Caco-2 (cell line): ENCODE measurements around the gene KDM1A. TPM values are rescaled to one million over a fixed set of nuclear protein-coding genes. Genes with fewer than 3 reads are reported as not detected.
"Not testable (repeated sequence)": the region's sequence is repeated elsewhere in the genome, so short reads cannot be mapped to it uniquely, and the experiment has no call there.

Source experiments
- BruUV-seq: library from RNA; stranded (reverse); fragments of 400-500 nt; replicated peaks from 2 replicates; lab custom pipeline; 2021; lab: Mats Ljungman, UMichigan
- CTCF ChIA-PET: fragments of 300-600 bp; sonication (Branson Sonifier 250); formaldehyde crosslinking; loops from one replicate; lab custom pipeline; 2022; ENCODE audit warnings: antibody characterized with exemption; lab: Charles Lee
- POLR2A ChIA-PET: fragments of 300-600 bp; sonication (Branson Sonifier 250); formaldehyde crosslinking; loops from one replicate; lab custom pipeline; 2022; ENCODE audit warnings: antibody characterized with exemption; lab: Charles Lee
- DNase-seq, 2 experiments: peaks; one replicate each; pipeline versions ENCODE4 v3.0.0 to v3.0.0-alpha.2; 2020 to 2022
- H3K27me3 ChIP-seq: replicated peaks from 2 replicates; pipeline ENCODE4 v1.6.0; 2011; ENCODE audit warnings: low read length; ENCODE audit not compliant: control insufficient read depth, insufficient read depth
- H3K36me3 ChIP-seq: 2 replicates; pipeline ENCODE4 v1.5.1; 2011; ENCODE audit warnings: low read length; ENCODE audit not compliant: control insufficient read depth, insufficient read depth
- H3K4me1 ChIP-seq: fragments of 250-450 bp; sonication (Bioruptor Pico); 2 replicates; pipeline ENCODE4 v1.5.1; 2020; ENCODE audit warnings: mild to moderate bottlenecking
- H3K4me3 ChIP-seq: 2 replicates; pipeline ENCODE4 v1.5.1; 2011; ENCODE audit warnings: low read depth, mild to moderate bottlenecking, control low read depth, low read length
- H3K9me3 ChIP-seq: fragments of 250-450 bp; sonication (Bioruptor Pico); 2 replicates; pipeline ENCODE4 v1.5.1; 2020; ENCODE audit warnings: mild to moderate bottlenecking, moderate library complexity
- H3K27ac Mint-ChIP-seq: one replicate; pipeline ENCODE4 v1.8.0; 2022; ENCODE audit warnings: mixed read lengths; ENCODE audit not compliant: unreplicated experiment
- H3K27me3 Mint-ChIP-seq: one replicate; pipeline ENCODE4 v1.8.0; 2022; ENCODE audit warnings: mixed read lengths; ENCODE audit not compliant: insufficient read depth, unreplicated experiment
- H3K36me3 Mint-ChIP-seq: one replicate; pipeline ENCODE4 v1.8.0; 2022; ENCODE audit warnings: mild to moderate bottlenecking, mixed read lengths; ENCODE audit not compliant: insufficient read depth, unreplicated experiment
- H3K4me1 Mint-ChIP-seq: one replicate; pipeline ENCODE4 v1.8.0; 2022; ENCODE audit warnings: low read depth, mixed read lengths; ENCODE audit not compliant: unreplicated experiment
- H3K4me3 Mint-ChIP-seq: one replicate; pipeline ENCODE4 v1.8.0; 2022; ENCODE audit warnings: mild to moderate bottlenecking, moderate library complexity, mixed read lengths; ENCODE audit not compliant: unreplicated experiment
- H3K9me3 Mint-ChIP-seq: one replicate; pipeline ENCODE4 v1.8.0; 2022; ENCODE audit warnings: mixed read lengths; ENCODE audit not compliant: unreplicated experiment
- CTCF ChIP-seq, 2 experiments: fragments of 200-600 bp in 1 of 2; IDR thresholded peaks; 1 replicate in 1 of 2; 2 replicates in 1 of 2; pipeline versions ENCODE4 v1.5.1 to v1.8.0; 2011 to 2022; ENCODE audit warnings: antibody characterized with exemption in 1 of 2, control low read depth in 1 of 2, inconsistent platforms in 1 of 2, low read depth in 1 of 2, low read length in 1 of 2, mild to moderate bottlenecking in 1 of 2, moderate library complexity in 1 of 2; ENCODE audit not compliant: insufficient read depth in 1 of 2, severe bottlenecking in 1 of 2, unreplicated experiment in 1 of 2
- intact Hi-C: fragments of 100-400 bp; cut with micrococcal nuclease; formaldehyde crosslinking; loops from one replicate; pipeline ENCODE4 v1.10.0; 2022; ENCODE audit not compliant: unreplicated experiment
- total RNA-seq: library from RNA; stranded (reverse); gene quantifications from 2 replicates; pipeline ENCODE4 v1.2.3, GENCODE V29; 2022

Gene KDM1A
- total RNA-seq, 1 experiment from 2014 or later, result 83.0 TPM

- Histone ChIP-seq H3K36me3 (no peaks in the 10 kb centered on the region), H3K27me3 (no peaks in the 10 kb centered on the region), H3K4me3 (no peak overlapping the region), H3K9me3 (no peaks in the 10 kb centered on the region), H3K4me1 (no peaks in the 10 kb centered on the region)
- peak overlapping the region; percentile 75 for H3K27ac Mint-ChIP-seq
- BruUV-seq, result no TSS peak
- intact Hi-C loops, result loop anchor here (1.0 to 5.0 kb wide), 2 partner anchors 111 to 208 kb away; no protein-coding TSS in a partner anchor
- peaks cover 8% of the 10 kb centered on the region for H3K4me1 Mint-ChIP-seq
- H3K9me3 Mint-ChIP-seq, result no peaks in the 10 kb centered on the region
- H3K27me3 Mint-ChIP-seq, result peaks cover 5% of the 10 kb centered on the region
- ChIA-PET CTCF (no interaction called here), POLR2A (no interaction called here)
- H3K36me3 Mint-ChIP-seq, result no peaks in the 10 kb centered on the region
- TF ChIP-seq CTCF (IDR thresholded peaks at IDR 0.05; ENCODE audit: insufficient read depth in 1 of 2, low read depth in 1 of 2, low read length in 1 of 2, severe bottlenecking in 1 of 2, unreplicated experiment in 1 of 2), result no peak
- H3K4me3 Mint-ChIP-seq, result peak overlapping the region; percentile 56
- no peak for DNase-seq
Observed at GRCh38 chr1:22976127-22976460, 43.2 kb upstream of the KDM1A start.

GRCh38 chr1:22976461-22977243 is 42.6 kb upstream of the KDM1A start:
- TF ChIP-seq CTCF (IDR thresholded peaks at IDR 0.05; ENCODE audit: insufficient read depth in 1 of 2, low read depth in 1 of 2, low read length in 1 of 2, severe bottlenecking in 1 of 2, unreplicated experiment in 1 of 2), result peak; percentile 70 to 73
- peak overlapping the region; percentile 75 for H3K27ac Mint-ChIP-seq
- BruUV-seq, result no TSS peak
- Histone ChIP-seq H3K9me3 (no peaks in the 10 kb centered on the region), H3K27me3 (no peaks in the 10 kb centered on the region), H3K36me3 (no peaks in the 10 kb centered on the region), H3K4me1 (no peaks in the 10 kb centered on the region), H3K4me3 (no peak overlapping the region)
- H3K27me3 Mint-ChIP-seq, result peaks cover 5% of the 10 kb centered on the region
- H3K9me3 Mint-ChIP-seq, result no peaks in the 10 kb centered on the region
- CTCF ChIA-PET, result no interaction called here
- intact Hi-C loops, result loop anchor here (1.0 to 5.0 kb wide), 2 partner anchors 111 to 208 kb away; no protein-coding TSS in a partner anchor
- peak overlapping the region; percentile 56 for H3K4me3 Mint-ChIP-seq
- peak; percentile 71 to 72 for DNase-seq
- H3K36me3 Mint-ChIP-seq, result no peaks in the 10 kb centered on the region
- H3K4me1 Mint-ChIP-seq, result peaks cover 8% of the 10 kb centered on the region
- POLR2A ChIA-PET, result no interaction called here

DNA sequence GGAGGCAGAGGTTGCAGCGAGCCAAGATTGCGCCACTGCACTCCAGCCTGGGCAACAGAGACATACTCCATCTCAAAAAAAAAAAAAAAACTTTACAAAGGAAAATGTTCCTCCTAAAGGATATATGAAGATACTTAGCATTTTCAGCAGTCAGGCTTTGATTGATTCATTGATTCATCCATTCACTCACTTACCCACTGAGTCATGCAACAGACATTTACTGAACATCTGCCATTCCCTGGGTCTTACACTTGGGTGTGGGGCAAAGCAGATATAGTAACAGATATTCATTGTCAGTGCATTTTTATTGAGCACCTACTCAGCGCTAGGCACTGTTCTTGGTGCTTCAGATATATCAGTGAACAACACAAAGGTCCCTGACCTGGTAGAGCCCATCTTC is 41.0 kb upstream of the KDM1A start:
- CTCF ChIA-PET, result no interaction called here

GRCh38 chr1:22980471-22980790 is 38.8 kb upstream of the KDM1A start:
- H3K4me1 Mint-ChIP-seq, H3K9me3 Mint-ChIP-seq, H3K27ac Mint-ChIP-seq, H3K4me3 ChIP-seq, H3K4me3 Mint-ChIP-seq, H3K27me3 Mint-ChIP-seq, DNase-seq, CTCF ChIA-PET, H3K9me3 ChIP-seq, BruUV-seq, H3K36me3 ChIP-seq, H3K27me3 ChIP-seq, POLR2A ChIA-PET, intact Hi-C loops, H3K36me3 Mint-ChIP-seq, H3K4me1 ChIP-seq: not testable (repeated sequence)

More for the DNA sequence above, 41.0 kb upstream of the KDM1A start:
- Histone ChIP-seq H3K27me3 (no peaks in the 10 kb centered on the region), H3K4me3 (no peak overlapping the region), H3K36me3 (no peaks in the 10 kb centered on the region), H3K4me1 (no peaks in the 10 kb centered on the region), H3K9me3 (no peaks in the 10 kb centered on the region)
- no peak for TF ChIP-seq CTCF (IDR thresholded peaks at IDR 0.05; ENCODE audit: insufficient read depth in 1 of 2, low read depth in 1 of 2, low read length in 1 of 2, severe bottlenecking in 1 of 2, unreplicated experiment in 1 of 2)
- intact Hi-C loops, result loop anchor here (5.0 kb wide), 1 partner anchor 109 kb away; no protein-coding TSS in a partner anchor
- H3K4me3 Mint-ChIP-seq, result no peak overlapping the region
- H3K27me3 Mint-ChIP-seq, result peaks cover 3% of the 10 kb centered on the region
- DNase-seq, result no peak
- H3K27ac Mint-ChIP-seq, result no peak overlapping the region
- H3K9me3 Mint-ChIP-seq, result no peaks in the 10 kb centered on the region
- POLR2A ChIA-PET, result no interaction called here
- H3K4me1 Mint-ChIP-seq, result peaks cover 8% of the 10 kb centered on the region
- H3K36me3 Mint-ChIP-seq, result no peaks in the 10 kb centered on the region
- no TSS peak for BruUV-seq
